GM21529 (cell line): ENCODE measurements around the gene ACOX2.

Experiments
- ATAC-seq: cut with Tn5 transposase; IDR thresholded peaks from one replicate; pipeline ENCODE4 v1.9.1; 2021; ENCODE audit not compliant: unreplicated experiment

Gene ACOX2

DNA sequence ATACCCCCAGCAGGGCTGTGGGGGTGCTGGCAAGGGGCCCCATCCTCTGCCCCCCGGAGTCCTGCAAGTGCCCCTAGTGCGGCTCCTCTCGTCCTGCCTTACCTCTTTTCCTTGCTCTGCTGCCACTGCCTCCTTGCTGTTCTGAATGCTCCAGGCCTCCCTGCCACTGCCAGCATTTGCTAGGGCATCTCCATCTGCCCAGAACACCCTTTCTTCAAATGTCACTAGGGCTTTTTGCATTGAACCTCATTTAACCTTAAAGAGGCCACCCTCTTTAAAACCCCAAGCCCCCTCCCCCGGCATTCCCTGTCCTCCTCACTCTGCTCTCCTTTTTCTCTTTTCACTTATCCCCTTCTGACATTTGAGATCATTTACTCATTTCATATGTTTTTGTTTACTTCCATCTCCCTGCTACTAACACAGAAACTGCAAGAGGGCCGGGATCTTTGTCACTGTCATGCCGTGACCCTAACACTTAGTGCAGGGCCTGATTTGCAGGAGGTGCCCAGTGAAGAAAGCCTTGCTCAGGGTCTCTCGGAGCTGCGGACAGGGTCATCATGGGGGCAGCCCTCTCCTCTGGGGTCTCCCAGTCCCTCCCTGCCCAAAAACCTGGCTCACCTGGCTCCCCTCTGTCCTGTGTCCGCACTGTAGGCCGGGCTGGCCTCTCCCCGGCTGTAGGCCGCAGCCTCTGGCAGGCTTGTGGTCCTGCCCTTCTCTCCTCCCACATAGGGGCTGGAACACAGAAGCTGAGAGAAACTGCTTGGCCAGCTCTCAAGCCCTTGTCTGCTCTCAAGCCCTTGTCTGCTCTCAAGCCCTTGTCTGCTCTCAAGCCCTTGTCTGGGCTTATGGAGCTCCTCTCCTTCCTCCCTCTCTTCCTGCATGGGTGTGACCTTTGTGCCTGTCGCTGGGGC, at the start of gene ACOX2:
Gene ACOX2 (minus strand): TSS at position 690 of the 911 bp plus-strand sequence. CDS start 2,084 bp downstream, outside the sequence.
- ATAC-seq: no peak

DNA sequence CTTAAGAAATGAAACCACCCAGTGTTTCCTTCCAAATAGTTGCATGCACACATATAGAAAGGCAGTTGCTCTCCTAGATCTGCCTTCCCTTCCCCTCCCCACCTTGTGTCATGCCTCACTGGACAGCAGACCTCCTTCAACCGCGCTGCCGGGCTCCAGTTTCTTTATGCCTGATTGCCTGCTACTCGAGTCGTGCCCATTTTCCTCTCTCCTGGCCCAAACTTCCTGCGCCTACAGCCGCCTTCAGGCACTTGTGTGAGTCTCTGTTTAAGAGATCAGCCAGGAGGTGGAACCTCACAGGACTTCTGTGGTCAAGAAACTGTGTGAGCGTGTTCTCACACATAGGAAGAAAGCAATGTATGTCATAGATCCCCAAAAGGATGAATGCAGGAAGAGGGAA, 49.0 kb upstream of the ACOX2 start:
- peak; percentile 36 for ATAC-seq

DNA sequence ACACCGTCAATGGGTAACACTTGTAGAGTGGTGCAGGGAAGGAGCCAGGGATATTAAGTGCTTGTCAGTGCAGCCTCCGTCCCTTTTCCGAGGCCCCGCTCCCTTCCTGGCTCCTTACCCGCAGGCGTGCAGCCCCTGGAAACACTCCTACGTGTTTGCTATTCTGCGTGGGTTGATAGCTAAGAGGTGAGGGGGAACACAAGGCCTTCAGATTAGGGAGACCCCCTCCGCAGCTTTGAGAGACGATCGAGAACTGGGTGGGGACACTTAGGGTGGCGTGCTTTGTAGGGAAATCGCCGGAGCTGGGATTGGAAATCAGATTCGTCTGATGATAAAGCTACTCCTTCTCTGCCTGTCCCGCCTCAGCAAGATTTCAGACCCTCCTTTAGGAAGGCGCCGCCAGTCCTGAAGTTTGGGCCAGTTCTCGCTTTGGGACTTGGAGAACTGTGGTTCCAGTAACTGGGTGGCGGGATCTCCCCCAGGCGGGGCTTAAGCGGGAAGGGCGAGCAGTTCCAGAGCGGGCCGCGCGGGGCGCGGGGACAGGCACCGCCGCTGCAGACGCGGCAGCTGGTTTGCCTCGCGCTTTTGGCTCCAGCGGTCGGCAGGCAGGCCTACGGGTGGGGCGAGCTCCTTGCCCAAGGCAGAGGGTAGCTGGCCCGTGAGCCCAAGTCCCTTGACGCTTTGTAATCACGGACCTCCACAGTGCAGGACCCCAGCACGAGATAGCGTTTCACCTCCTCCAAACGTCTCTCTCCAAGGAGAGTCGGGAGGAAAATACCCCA, 48.2 kb upstream of the ACOX2 start:
- peak; percentile 91 for ATAC-seq

- ATAC-seq: no peak
Measured at GRCh38 chr3:58584690-58585004, 47.7 kb upstream of the ACOX2 start.

DNA sequence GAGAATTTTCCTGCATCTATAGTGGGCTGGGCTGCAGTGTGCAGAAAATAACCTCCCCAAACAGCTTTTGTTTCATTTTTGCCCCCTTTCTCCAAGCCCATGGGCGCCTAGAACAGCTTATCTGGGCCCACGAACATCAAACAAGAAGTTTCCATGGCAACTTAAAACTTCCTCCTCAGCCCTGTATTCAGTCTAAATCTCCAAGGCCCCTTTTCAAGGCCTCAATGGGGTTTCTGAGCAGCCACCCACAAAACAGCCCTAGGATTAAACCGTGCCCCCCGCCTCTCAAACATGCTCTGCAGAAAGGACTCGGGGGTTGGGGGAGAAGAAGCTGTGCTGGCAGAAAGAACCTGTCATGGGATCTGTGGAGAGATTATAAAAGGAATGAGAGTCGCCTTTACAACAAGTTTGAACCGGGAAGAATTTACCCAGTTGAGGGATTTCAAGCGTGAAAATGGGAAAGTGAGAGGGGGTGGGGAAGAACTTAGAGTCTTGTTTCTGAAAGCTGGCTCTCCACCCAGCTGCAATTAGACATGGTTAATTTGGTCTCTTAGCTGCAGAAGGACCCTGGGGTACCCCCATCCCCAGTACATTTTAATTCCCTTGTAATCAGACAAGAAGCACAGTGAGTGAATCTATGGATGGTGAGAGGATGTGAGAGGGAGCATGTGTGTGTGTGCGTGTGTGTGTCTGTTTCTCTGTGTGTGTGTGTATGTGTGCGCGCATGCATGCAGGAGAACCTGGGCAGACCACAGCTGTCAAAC, 44.5 kb upstream of the ACOX2 start:
- ATAC-seq: no peak

DNA sequence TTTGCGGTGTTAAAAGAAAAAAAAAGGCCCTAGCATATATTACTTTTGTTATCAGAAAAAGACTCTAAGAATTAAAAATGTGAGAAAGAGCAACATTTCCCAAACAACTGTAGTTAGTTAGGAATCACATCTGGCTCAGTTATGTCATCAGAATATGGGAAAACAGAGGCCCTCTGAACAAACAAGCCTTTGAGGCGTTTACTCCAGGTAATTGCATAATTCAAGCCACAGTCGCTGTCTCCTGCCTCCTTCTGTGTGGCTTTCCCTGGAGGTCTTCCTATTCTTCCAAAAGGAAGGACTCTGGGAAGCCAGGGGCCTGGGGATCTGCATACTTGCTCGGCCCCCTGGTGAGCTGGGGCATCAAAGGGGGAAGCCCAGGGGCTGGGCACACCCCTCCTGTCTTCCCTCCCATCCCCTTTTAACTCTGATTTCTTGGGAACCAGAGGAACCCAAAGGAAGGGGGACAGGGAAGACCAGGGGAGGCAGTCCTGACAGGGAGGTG, 43.9 kb upstream of the ACOX2 start:
- no peak for ATAC-seq

GRCh38 chr3:58578873-58579272, 41.9 kb upstream of the ACOX2 start:
- ATAC-seq: no peak

- ATAC-seq: no peak
Measured at GRCh38 chr3:58577269-58577821, 40.4 kb upstream of the ACOX2 start, which contains the start of gene FAM107A. TSS of gene FAM107A (minus strand) at chr3:58577391. CDS start at chr3:58569860, 7,531 bp downstream.

- ATAC-seq: no peak
Measured at GRCh38 chr3:58576716-58577115, 39.7 kb upstream of the ACOX2 start.

DNA sequence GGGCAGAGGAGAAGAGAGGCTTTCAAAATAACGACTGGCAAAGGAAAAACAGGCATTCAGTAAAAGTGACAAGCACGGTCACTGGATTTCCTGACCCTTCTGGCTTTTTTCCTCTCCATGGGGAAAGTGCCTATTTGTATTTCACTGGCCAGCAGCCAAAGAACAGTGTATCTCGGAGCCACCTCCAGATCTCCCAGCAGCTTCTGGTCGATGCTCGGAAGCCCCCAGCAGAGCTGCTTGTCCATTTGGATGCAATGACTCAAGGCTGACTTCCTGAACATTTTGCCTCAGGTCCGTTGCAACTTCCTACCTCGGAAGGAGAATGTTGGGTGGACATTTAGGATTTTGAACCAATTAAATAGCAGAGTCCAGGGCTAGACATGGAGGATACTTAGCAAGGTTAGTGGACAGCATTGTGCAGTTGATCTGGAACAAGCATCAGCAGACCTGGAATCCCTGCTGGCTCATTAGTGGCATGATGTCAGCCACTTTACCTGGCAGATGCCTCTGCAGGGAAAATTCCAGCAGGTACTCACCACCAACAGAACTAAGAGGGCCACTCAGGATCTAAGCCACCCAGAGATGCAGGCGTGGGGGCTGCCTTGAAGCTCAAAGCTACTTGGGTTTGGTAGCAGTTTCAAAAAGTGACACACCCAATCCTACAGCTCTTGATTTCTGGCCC, 39.1 kb upstream of the ACOX2 start:
- ATAC-seq: no peak

- no peak for ATAC-seq
Measured at GRCh38 chr3:58574682-58575081, 37.7 kb upstream of the ACOX2 start.

DNA sequence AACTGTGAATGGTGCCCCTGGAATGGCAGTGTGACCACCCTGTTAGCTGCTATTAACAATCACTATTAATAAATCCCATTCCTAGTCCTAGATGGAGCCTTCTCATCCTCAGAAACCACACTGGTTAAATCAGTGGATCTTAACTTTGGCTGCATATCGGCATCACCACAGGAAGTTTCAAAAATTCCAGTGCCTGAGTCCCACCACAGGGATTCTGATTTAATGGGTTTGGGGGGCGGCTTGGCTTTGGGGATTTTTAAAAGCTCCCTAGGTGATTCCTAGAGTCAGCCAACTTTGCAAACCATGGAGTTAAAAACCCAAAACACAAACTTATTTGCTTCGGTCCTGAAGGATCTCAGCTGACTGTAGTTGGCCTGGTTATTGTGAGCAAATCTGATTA, 37.1 kb upstream of the ACOX2 start:
- ATAC-seq: no peak

DNA sequence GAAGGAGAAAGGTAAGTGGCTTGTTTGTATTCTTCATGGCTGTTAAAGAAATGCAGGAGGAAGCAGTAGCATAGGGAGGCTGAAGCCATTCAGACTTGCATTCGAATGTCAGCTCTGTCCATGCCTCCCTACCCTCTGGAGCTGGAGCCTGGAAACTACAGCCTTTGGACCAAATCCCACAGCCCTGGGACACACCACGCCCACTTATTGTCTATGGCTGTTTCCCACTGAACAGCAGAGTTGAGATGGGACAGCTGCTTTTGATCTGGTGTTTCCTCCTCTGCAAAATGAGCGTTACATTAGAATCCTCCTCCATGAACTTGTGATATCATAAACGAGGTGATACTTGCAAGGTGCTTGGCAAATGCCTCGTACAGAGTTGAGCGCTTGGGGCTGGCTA, 36.6 kb upstream of the ACOX2 start:
- no peak for ATAC-seq

GRCh38 chr3:58572634-58573230, 35.7 kb upstream of the ACOX2 start:
- no peak for ATAC-seq

GRCh38 chr3:58572013-58572633, 35.1 kb upstream of the ACOX2 start:
- no peak for ATAC-seq

DNA sequence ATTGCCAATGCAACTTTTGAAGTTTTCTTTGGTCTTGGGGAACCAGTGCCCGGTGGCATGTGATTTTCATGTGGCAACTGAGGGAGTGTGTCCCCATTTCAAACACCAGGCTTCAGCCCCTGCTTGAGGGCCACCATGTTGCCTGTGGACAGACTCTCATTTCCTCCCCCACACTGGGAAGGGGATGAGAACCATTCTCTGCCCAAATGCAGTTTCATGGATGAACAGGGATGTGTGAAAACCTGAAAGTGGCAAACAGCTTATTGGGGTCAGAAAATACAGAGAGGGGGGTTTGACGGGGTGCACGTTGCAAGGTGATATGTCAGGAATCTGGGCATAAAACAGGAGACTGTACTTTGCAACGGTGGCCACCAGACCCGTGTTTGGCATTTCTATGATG, 33.9 kb upstream of the ACOX2 start:
- no peak for ATAC-seq

DNA sequence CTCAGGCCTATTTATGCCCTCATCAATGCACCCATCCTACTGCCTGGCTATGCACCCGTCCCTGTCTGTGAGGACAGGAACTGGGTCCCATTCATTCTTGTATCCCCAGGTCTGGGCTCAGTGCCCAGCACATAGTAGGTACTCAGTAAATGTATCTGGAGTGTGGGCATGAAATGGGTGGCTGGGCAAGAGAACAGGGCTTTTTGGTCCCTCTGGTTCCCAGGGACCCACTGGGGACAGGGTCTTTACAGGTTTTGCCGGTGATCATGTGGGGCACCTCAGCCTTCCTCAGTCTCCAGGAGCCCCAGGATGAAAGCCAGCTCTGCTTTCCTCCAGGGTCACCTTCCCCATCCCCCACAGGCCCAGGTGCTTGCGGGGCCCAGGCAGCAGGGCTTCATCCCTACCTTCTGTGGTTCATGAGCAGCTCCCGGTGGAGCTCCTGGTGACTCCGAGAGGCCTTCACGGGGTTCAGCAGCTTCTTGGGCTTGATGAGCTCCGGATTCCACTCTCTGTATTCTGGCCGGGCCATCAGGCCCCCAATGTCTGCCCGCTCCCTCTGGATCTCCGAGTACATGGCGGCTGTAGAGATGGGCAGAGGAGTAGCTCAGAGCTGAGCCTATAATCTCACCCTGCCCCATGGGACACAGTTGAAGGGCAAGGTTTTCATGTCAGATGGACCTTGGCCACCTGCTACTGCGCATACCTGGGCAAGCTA, 32.5 kb upstream of the ACOX2 start:
- no peak for ATAC-seq

DNA sequence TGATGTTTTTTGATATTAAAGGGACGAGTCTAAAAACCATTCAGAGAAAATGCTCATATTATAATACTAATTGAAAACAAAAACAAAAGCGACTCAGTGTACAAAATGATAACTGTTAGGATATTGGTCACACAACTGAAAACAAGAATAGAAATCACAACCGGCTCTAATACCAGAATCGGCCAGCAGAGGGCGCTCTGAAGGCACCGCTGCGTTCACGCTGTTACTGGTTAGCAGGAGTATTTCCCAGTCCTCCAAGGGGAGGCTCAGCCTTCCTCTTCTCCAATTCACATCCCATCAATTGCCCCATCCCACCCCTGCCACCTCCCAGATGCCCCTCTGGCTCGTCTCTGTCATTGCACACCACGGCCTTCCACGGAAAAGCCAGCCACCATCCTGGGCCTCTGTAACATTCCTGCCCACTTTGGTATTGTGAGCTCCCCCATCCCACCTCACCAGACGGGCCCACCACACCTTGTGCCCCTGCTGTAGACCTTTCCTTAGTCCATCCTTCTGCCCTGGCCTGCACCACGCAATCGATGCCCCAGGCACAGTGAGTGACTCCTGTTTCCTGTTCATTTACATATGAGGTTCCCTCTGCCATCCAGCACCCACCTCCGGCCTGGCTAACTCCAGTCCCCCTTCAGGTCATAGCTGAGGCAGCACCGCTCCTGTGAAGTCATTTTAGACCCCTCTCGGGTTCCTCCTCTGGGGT, 31.7 kb upstream of the ACOX2 start:
- peak; percentile 73 for ATAC-seq
